Stimulated activated CD4-positive, alpha-beta T cell treated with anti-CD3 and anti-CD28 coated beads, Interleukin-15, amount 100 ng/mL, for 1 hour (primary cell): ENCODE data around the gene VPS8.

Experiments used
- DNase-seq, 2 donors: peaks; one replicate each; pipeline ENCODE4 v3.0.0-alpha.2; 2020; ENCODE audit warnings: low read depth in 1 of 2, low spot score in 1 of 2

The VPS8 gene

DNA sequence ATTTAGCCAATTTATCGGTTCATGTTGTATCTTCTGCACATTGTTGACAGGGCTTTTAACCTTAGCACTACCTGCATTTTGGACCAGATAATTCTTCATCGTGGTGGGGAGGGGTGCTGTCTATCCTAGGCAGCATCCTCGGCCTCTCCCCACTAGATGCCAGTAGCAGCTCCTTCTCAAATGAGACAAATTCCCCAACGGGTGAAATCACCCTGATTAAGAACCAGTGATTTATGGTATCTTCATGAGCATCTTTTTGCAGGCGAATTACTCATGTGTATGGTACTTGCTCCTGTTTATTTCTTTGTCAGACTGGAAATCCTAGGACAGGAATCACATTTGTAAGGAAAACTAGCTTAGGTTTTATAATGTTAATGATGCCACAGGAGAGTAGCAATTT lies 272.9 kb downstream of the VPS8 start:
- no peak for DNase-seq

- no peak for DNase-seq
These were observed 275.5 kb downstream of the VPS8 start for GRCh38 chr3:185087419-185087818.

DNA sequence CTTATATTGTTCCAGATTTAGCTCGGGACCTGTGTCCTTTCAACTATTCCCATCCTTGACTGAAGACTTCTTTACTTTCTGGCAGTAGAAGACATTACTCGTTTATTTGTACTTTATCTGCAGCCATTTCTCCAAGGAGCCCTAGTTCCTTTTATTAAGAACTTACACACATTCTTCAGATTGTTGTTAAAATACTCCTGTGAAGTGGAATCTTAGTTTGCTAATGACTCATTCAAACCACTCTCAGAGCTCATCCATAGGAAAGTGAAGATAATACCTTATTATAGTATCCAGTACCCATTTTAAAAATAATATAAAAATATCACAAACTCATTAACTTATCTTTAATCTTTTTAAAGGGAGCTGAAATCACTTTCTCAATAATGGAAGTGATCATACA lies 277.4 kb downstream of the VPS8 start:
- no peak for DNase-seq

- no peak for DNase-seq
These were observed 277.8 kb downstream of the VPS8 start for GRCh38 chr3:185089751-185090150.

- DNase-seq = no peak
These were observed 278.8 kb downstream of the VPS8 start for GRCh38 chr3:185090811-185091210.

DNA sequence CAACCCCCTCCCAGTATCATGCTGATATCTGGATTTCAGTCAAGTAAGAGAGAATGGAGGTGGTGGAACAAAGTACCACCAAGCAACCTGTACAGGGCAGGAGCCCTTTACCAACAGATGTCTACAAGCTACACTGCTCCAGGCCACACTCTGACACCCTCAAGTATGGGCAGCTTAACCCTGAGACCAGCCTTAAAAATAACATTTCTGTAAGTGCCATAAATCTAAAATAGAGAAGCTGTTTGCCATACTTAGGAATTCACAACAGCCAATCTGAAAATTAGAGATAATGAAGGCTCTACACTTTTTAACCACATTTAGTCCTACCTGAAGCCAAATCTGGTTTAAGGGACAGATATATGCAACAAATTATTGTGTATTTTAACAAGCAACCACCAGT lies 281.1 kb downstream of the VPS8 start:
- no peak for DNase-seq

- DNase-seq = no peak
These were observed 282.7 kb downstream of the VPS8 start for GRCh38 chr3:185094697-185095096.
